Mesenchymal stem cell (in vitro differentiated cells and primary cell): Measurements from ENCODE around the gene MAPKAPK3.

Source experiments
- DNase-seq: peaks from one replicate; pipeline ENCODE4 v3.0.0-alpha.2; 2013
- H2AFZ ChIP-seq: one replicate; pipeline ENCODE4 v1.6.1; 2013; ENCODE audit warnings: low read depth, mild to moderate bottlenecking, control low read depth, inconsistent platforms, low read length, moderate library complexity
- H2AK5ac ChIP-seq: 2 replicates; pipeline ENCODE4 v1.6.1; 2013; ENCODE audit warnings: low read length, moderate library complexity, mild to moderate bottlenecking, inconsistent platforms; ENCODE audit not compliant: severe bottlenecking
- H2BK120ac ChIP-seq: one replicate; pipeline ENCODE4 v1.6.1; 2013; ENCODE audit warnings: low read depth, mild to moderate bottlenecking, inconsistent platforms, low read length, moderate library complexity
- H2BK12ac ChIP-seq, 2 experiments: one replicate each; pipeline ENCODE4 v1.6.1; 2013; ENCODE audit warnings: inconsistent platforms in 2 of 2, low read length in 2 of 2, mild to moderate bottlenecking in 2 of 2, moderate library complexity in 2 of 2, control low read depth in 1 of 2
- H2BK15ac ChIP-seq: one replicate; pipeline ENCODE4 v1.6.1; 2013; ENCODE audit warnings: mild to moderate bottlenecking, low read depth, inconsistent platforms; ENCODE audit not compliant: poor library complexity, severe bottlenecking
- H2BK5ac ChIP-seq: 2 replicates; pipeline ENCODE4 v1.6.1; 2013; ENCODE audit warnings: low read depth, mild to moderate bottlenecking, low read length, control low read depth, inconsistent platforms; ENCODE audit not compliant: poor library complexity, severe bottlenecking
- H3K14ac ChIP-seq, 2 experiments: one replicate each; pipeline ENCODE4 v1.6.1; 2013; ENCODE audit warnings: inconsistent platforms in 2 of 2, low read length in 2 of 2, control low read depth in 1 of 2, mild to moderate bottlenecking in 1 of 2, moderate library complexity in 1 of 2
- H3K18ac ChIP-seq, 2 experiments: one replicate each; pipeline ENCODE4 v1.6.1; 2013; ENCODE audit warnings: inconsistent platforms in 2 of 2, low read length in 2 of 2, control low read depth in 1 of 2, low read depth in 1 of 2, mild to moderate bottlenecking in 1 of 2
- H3K23ac ChIP-seq, 2 experiments: one replicate each; pipeline ENCODE4 v1.6.1; 2013; ENCODE audit warnings: inconsistent platforms in 2 of 2, low read length in 2 of 2, mild to moderate bottlenecking in 2 of 2, moderate library complexity in 2 of 2, control low read depth in 1 of 2
- H3K27ac ChIP-seq: 2 replicates; pipeline ENCODE4 v1.5.1; 2013; ENCODE audit warnings: mild to moderate bottlenecking, moderate library complexity, low read length, control low read depth, inconsistent platforms; ENCODE audit not compliant: poor library complexity, severe bottlenecking
- H3K27me3 ChIP-seq, 2 experiments: 2 replicates each; pipeline versions ENCODE4 v1.6.1 to v1.7.0; 2013; ENCODE audit warnings: low read length in 2 of 2, mild to moderate bottlenecking in 2 of 2, moderate library complexity in 2 of 2, control low read depth in 1 of 2, inconsistent platforms in 1 of 2; ENCODE audit not compliant: control insufficient read depth in 1 of 2, insufficient read depth in 1 of 2
- H3K36me3 ChIP-seq, 2 experiments: 2 replicates each; pipeline versions ENCODE4 v1.6.1 to v1.7.0; 2013; ENCODE audit warnings: low read length in 2 of 2, control low read depth in 1 of 2, inconsistent platforms in 1 of 2, low read depth in 1 of 2, mild to moderate bottlenecking in 1 of 2; ENCODE audit not compliant: insufficient read depth in 2 of 2, control insufficient read depth in 1 of 2
- H3K4ac ChIP-seq, 2 experiments: one replicate each; pipeline ENCODE4 v1.6.1; 2013; ENCODE audit warnings: inconsistent platforms in 2 of 2, low read length in 2 of 2, mild to moderate bottlenecking in 2 of 2, moderate library complexity in 2 of 2, control low read depth in 1 of 2, low read depth in 1 of 2
- H3K4me1 ChIP-seq: 2 replicates; pipeline ENCODE4 v1.6.1; 2013; ENCODE audit warnings: low read depth, low read length, control low read depth; ENCODE audit not compliant: control insufficient read depth, insufficient read depth
- H3K4me2 ChIP-seq: 2 replicates; pipeline ENCODE4 v1.6.1; 2013; ENCODE audit warnings: low read length, mild to moderate bottlenecking, inconsistent platforms; ENCODE audit not compliant: poor library complexity, severe bottlenecking
- H3K4me3 ChIP-seq, 2 experiments: 2 replicates each; pipeline versions ENCODE4 v1.5.1 to v1.7.0; 2013; ENCODE audit warnings: low read length in 2 of 2, mild to moderate bottlenecking in 2 of 2, control low read depth in 1 of 2, low read depth in 1 of 2; ENCODE audit not compliant: insufficient read depth in 1 of 2
- H3K79me1 ChIP-seq: replicated peaks from 2 replicates; pipeline ENCODE4 v1.6.1; 2013; ENCODE audit warnings: mild to moderate bottlenecking, control low read depth, low read length, inconsistent platforms; ENCODE audit not compliant: poor library complexity, severe bottlenecking
- H3K9ac ChIP-seq: 2 replicates; pipeline ENCODE4 v1.7.0; 2013; ENCODE audit warnings: mild to moderate bottlenecking, low read length, moderate library complexity
- H3K9me3 ChIP-seq: 2 replicates; pipeline ENCODE4 v1.7.0; 2013; ENCODE audit warnings: mild to moderate bottlenecking, low read length; ENCODE audit not compliant: control insufficient read depth
- H4K8ac ChIP-seq: one replicate; pipeline ENCODE4 v1.6.1; 2013; ENCODE audit warnings: inconsistent platforms, mild to moderate bottlenecking, low read length, moderate library complexity
- H4K91ac ChIP-seq: one replicate; pipeline ENCODE4 v1.6.1; 2013; ENCODE audit warnings: mild to moderate bottlenecking, low read length, inconsistent platforms
- WGBS: methylation state at CpG from one replicate; pipeline ENCODE4 v1.1.7; 2013; ENCODE audit warnings: mixed read lengths; 5-methylcytosine and 5-hydroxymethylcytosine counted together

MAPKAPK3 gene

GRCh38 chr3:50594253-50594785, 22.6 kb upstream of the MAPKAPK3 start:
- H3K4me2 ChIP-seq = no peak overlapping the region
- whole genome bisulfite sequencing = 60% methylated on average over 2 of the region's 2 CpGs
- no peak overlapping the region for H2BK120ac ChIP-seq
- H3K36me3 ChIP-seq = no peaks in the 10 kb centered on the region
- no peak overlapping the region for H2AK5ac ChIP-seq
- H3K9me3 ChIP-seq = no peaks in the 10 kb centered on the region
- no peak overlapping the region for H2BK15ac ChIP-seq
- no peak overlapping the region for H3K14ac ChIP-seq
- DNase-seq = no peak
- H3K4ac ChIP-seq = no peak overlapping the region
- no peak overlapping the region for H4K8ac ChIP-seq
- H3K23ac ChIP-seq = no peak overlapping the region
- H2BK5ac ChIP-seq = peak overlapping the region; percentile 21
- H3K4me1 ChIP-seq = peaks cover 6% of the 10 kb centered on the region
- no peaks in the 10 kb centered on the region for H3K79me1 ChIP-seq
- no peak overlapping the region for H3K27ac ChIP-seq
- H3K18ac ChIP-seq = no peak overlapping the region
- H4K91ac ChIP-seq = peak overlapping the region; percentile 11
- H2AFZ ChIP-seq = no peak overlapping the region
- H3K4me3 ChIP-seq = no peak overlapping the region
- H3K9ac ChIP-seq = no peak overlapping the region
- peak overlapping the region in 1 of 2 experiments; percentile 4 for H2BK12ac ChIP-seq
- H3K27me3 ChIP-seq = no peaks in the 10 kb centered on the region

GRCh38 chr3:50599115-50599715, 17.7 kb upstream of the MAPKAPK3 start:
- no peak overlapping the region for H3K23ac ChIP-seq
- 86% methylated on average over 4 of the region's 6 CpGs for WGBS
- no peak overlapping the region for H3K18ac ChIP-seq
- H3K9ac ChIP-seq = no peak overlapping the region
- H3K27me3 ChIP-seq = no peaks in the 10 kb centered on the region
- no peak overlapping the region for H2BK5ac ChIP-seq
- H2AFZ ChIP-seq = no peak overlapping the region
- peak overlapping the region; percentile 84 for H2BK15ac ChIP-seq
- H2BK120ac ChIP-seq = no peak overlapping the region
- peak overlapping the region; percentile 72 to 88 for H2BK12ac ChIP-seq
- no peak overlapping the region for H3K14ac ChIP-seq
- H3K4me1 ChIP-seq = peaks cover 34% of the 10 kb centered on the region
- no peak overlapping the region for H3K27ac ChIP-seq
- H3K36me3 ChIP-seq = peaks cover 0 to 2% of the 10 kb centered on the region in 2 experiments
- peak overlapping the region in 1 of 2 experiments; percentile 37 for H3K4ac ChIP-seq
- H4K8ac ChIP-seq = no peak overlapping the region
- no peak overlapping the region for H3K4me3 ChIP-seq
- H3K9me3 ChIP-seq = no peaks in the 10 kb centered on the region
- no peak overlapping the region for H3K4me2 ChIP-seq
- no peak for DNase-seq
- H3K79me1 ChIP-seq = peaks cover 2% of the 10 kb centered on the region
- peak overlapping the region; percentile 90 for H2AK5ac ChIP-seq
- H4K91ac ChIP-seq = peak overlapping the region; percentile 45

- Histone ChIP-seq H3K27me3 (no peaks in the 10 kb centered on the region), H2BK12ac (peak overlapping the region; percentile 88 to 92)
Observed at GRCh38 chr3:50599716-50600118, 17.2 kb upstream of the MAPKAPK3 start.

GRCh38 chr3:50600141-50600753, 16.7 kb upstream of the MAPKAPK3 start:
- Histone ChIP-seq H3K27me3 (no peaks in the 10 kb centered on the region), H3K4me1 (peaks cover 38% of the 10 kb centered on the region), H3K14ac (no peak overlapping the region), H3K4me3 (no peak overlapping the region), H3K36me3 (peaks cover 0 to 12% of the 10 kb centered on the region in 2 experiments), H3K79me1 (peaks cover 2% of the 10 kb centered on the region), H3K4me2 (no peak overlapping the region), H3K9ac (no peak overlapping the region), H2BK15ac (no peak overlapping the region), H3K18ac (peak overlapping the region; percentile 6 to 73), H3K4ac (peak overlapping the region; percentile 34 to 57), H2BK120ac (peak overlapping the region; percentile 65), H4K91ac (peak overlapping the region; percentile 95), H3K9me3 (no peaks in the 10 kb centered on the region), H3K23ac (no peak overlapping the region), H3K27ac (no peak overlapping the region), H2BK12ac (peak overlapping the region; percentile 88 to 92), H4K8ac (peak overlapping the region; percentile 71), H2AFZ (no peak overlapping the region), H2AK5ac (peak overlapping the region; percentile 90), H2BK5ac (peak overlapping the region; percentile 2)
- WGBS = 96% methylated on average over 9 of the region's 9 CpGs
- no peak for DNase-seq

More at GRCh38 chr3:50599716-50600118, 17.2 kb upstream of the MAPKAPK3 start:
- Histone ChIP-seq H2AK5ac (peak overlapping the region; percentile 90), H2BK15ac (peak overlapping the region; percentile 84), H3K9ac (no peak overlapping the region), H3K4me3 (no peak overlapping the region), H3K14ac (no peak overlapping the region), H3K4me1 (peaks cover 34% of the 10 kb centered on the region), H2AFZ (no peak overlapping the region), H4K8ac (no peak overlapping the region), H3K4ac (peak overlapping the region; percentile 37 to 57), H3K4me2 (no peak overlapping the region), H2BK5ac (peak overlapping the region; percentile 2), H3K79me1 (peaks cover 2% of the 10 kb centered on the region), H4K91ac (peak overlapping the region; percentile 95), H3K27ac (no peak overlapping the region), H3K23ac (no peak overlapping the region), H3K9me3 (no peaks in the 10 kb centered on the region), H3K18ac (peak overlapping the region; percentile 2 to 29), H3K36me3 (peaks cover 0 to 7% of the 10 kb centered on the region in 2 experiments), H2BK120ac (no peak overlapping the region)
- no peak for DNase-seq
- WGBS = 97% methylated on average over 1 of the region's 1 CpG
